Fibroblast of lung (primary cell): ENCODE results near the gene SLC6A12. TPM values are rescaled to one million over a fixed set of nuclear protein-coding genes. Genes with fewer than 3 reads are reported as not detected.
A peak's percentile ranks its signal among the peaks of the same experiment; 100 is the strongest.

Source experiments
- DNase-seq, 2 donors: peaks; one replicate each; pipeline versions ENCODE4 v3.0.0 to v3.0.0-alpha.2; 2010; ENCODE audit warnings: low read depth in 2 of 2
- H2AFZ ChIP-seq: 2 replicates; pipeline ENCODE4 v1.5.1; 2012; ENCODE audit warnings: low read length, control low read depth, inconsistent platforms
- H3K27ac ChIP-seq: 2 replicates; pipeline ENCODE4 v1.5.1; 2011; ENCODE audit warnings: low read length, control low read depth; ENCODE audit not compliant: insufficient read depth
- H3K27me3 ChIP-seq: 2 replicates; pipeline ENCODE4 v1.5.1; 2011; ENCODE audit warnings: mild to moderate bottlenecking, low read length; ENCODE audit not compliant: control insufficient read depth, insufficient read depth
- H3K36me3 ChIP-seq: 2 replicates; pipeline ENCODE4 v1.5.1; 2011; ENCODE audit warnings: low read length; ENCODE audit not compliant: control insufficient read depth, insufficient read depth
- H3K4me1 ChIP-seq: 2 replicates; pipeline ENCODE4 v1.5.1; 2011; ENCODE audit warnings: low read length; ENCODE audit not compliant: control insufficient read depth, insufficient read depth; ENCODE audit errors: extremely low read depth
- H3K4me2 ChIP-seq: 2 replicates; pipeline ENCODE4 v1.5.1; 2011; ENCODE audit warnings: low read length, control low read depth; ENCODE audit not compliant: insufficient read depth; ENCODE audit errors: extremely low read depth
- H3K4me3 ChIP-seq, 4 experiments: fragments of 200-600 bp in 1 of 4; sonication (generic) in 1 of 4; replicated peaks in 1 of 4; 2 replicates each; pipeline ENCODE4 v1.5.1; 2011 to 2016; ENCODE audit warnings: low read length in 4 of 4, low read depth in 3 of 4, mild to moderate bottlenecking in 3 of 4, control low read depth in 2 of 4, inconsistent platforms in 1 of 4, mixed read lengths in 1 of 4; ENCODE audit not compliant: insufficient read depth in 1 of 4; ENCODE audit errors: control extremely low read depth in 1 of 4
- H3K79me2 ChIP-seq: 2 replicates; pipeline ENCODE4 v1.5.1; 2012; ENCODE audit warnings: mild to moderate bottlenecking, low read length, inconsistent platforms; ENCODE audit not compliant: control insufficient read depth, insufficient read depth
- H3K9ac ChIP-seq: 2 replicates; pipeline ENCODE4 v1.5.1; 2011; ENCODE audit warnings: mild to moderate bottlenecking, low read length, control low read depth; ENCODE audit not compliant: insufficient read depth
- H3K9me3 ChIP-seq: 2 replicates; pipeline ENCODE4 v1.5.1; 2012; ENCODE audit warnings: low read depth, low read length; ENCODE audit not compliant: control insufficient read depth, insufficient read depth
- H4K20me1 ChIP-seq: 2 replicates; pipeline ENCODE4 v1.5.1; 2011; ENCODE audit warnings: low read length; ENCODE audit not compliant: control insufficient read depth, insufficient read depth; ENCODE audit errors: extremely low read depth
- CTCF ChIP-seq, 2 donors: IDR thresholded peaks in 1 of 2; conservative IDR thresholded peaks in 1 of 2; 1 replicate in 1 of 2; 2 replicates in 1 of 2; pipeline ENCODE4 v1.5.1; 2011 to 2012; ENCODE audit warnings: low read length in 2 of 2, control low read depth in 1 of 2, inconsistent platforms in 1 of 2, low read depth in 1 of 2, mild to moderate bottlenecking in 1 of 2
- EZH2 ChIP-seq: IDR thresholded peaks from 2 replicates; pipeline ENCODE4 v1.5.1; 2012; ENCODE audit warnings: low read length, control low read depth, mild to moderate bottlenecking; ENCODE audit errors: missing control alignments
- polyA plus RNA-seq, 2 donors: library from polyadenylated mRNA; depleted of rRNA in 1 of 2; stranded (reverse) in 1 of 2; unstranded in 1 of 2; fragments of >200 nt; gene quantifications; 2 replicates each; pipeline ENCODE4 v1.2.1, GENCODE V29; 2011 to 2012; ENCODE audit warnings: missing spikeins in 1 of 2
- total RNA-seq: library from RNA; depleted of rRNA; stranded (reverse); fragments of >200 nt; gene quantifications from 2 replicates; pipeline ENCODE4 v1.2.1, GENCODE V29; 2014

SLC6A12 gene
- total and polyA plus RNA-seq, 2 donors (not counting 1 experiment from before 2014, with no cell fraction given) = not detected

- no peak overlapping the region for H3K9ac ChIP-seq
These were observed 60.7 kb downstream of the SLC6A12 start for GRCh38 chr12:153080-153746.

GRCh38 chr12:152440-152839, 61.5 kb downstream of the SLC6A12 start:
- TF ChIP-seq CTCF (conservative IDR thresholded peaks at IDR 0.05 in 1 of 2, IDR thresholded peaks at IDR 0.05 in 1 of 2; ENCODE audit: low read depth in 1 of 2, low read length in 2 of 2) (no peak), EZH2 (no peak)
- peaks cover 5% of the 10 kb centered on the region for H3K27me3 ChIP-seq

More at GRCh38 chr12:153080-153746, 60.7 kb downstream of the SLC6A12 start:
- Histone ChIP-seq H3K36me3 (no peaks in the 10 kb centered on the region), H3K27me3 (peaks cover 5% of the 10 kb centered on the region), H3K9me3 (no peaks in the 10 kb centered on the region), H3K79me2 (no peaks in the 10 kb centered on the region), H4K20me1 (no peaks in the 10 kb centered on the region), H2AFZ (no peak overlapping the region), H3K4me1 (no peaks in the 10 kb centered on the region), H3K4me2 (no peak overlapping the region), H3K4me3 (no peak overlapping the region), H3K27ac (no peak overlapping the region)
- peak; percentile 69 to 70 for TF ChIP-seq CTCF (conservative IDR thresholded peaks at IDR 0.05 in 1 of 2, IDR thresholded peaks at IDR 0.05 in 1 of 2; ENCODE audit: low read depth in 1 of 2, low read length in 2 of 2)
- no peak for TF ChIP-seq EZH2
- peak; percentile 25 to 38 for DNase-seq

GRCh38 chr12:151579-151978, 62.4 kb downstream of the SLC6A12 start:
- TF ChIP-seq EZH2 = no peak
- TF ChIP-seq CTCF (conservative IDR thresholded peaks at IDR 0.05 in 1 of 2, IDR thresholded peaks at IDR 0.05 in 1 of 2; ENCODE audit: low read depth in 1 of 2, low read length in 2 of 2) = no peak
- Histone ChIP-seq H4K20me1 (no peaks in the 10 kb centered on the region), H3K79me2 (no peaks in the 10 kb centered on the region), H2AFZ (no peak overlapping the region), H3K4me3 (no peak overlapping the region), H3K27ac (no peak overlapping the region), H3K9ac (no peak overlapping the region), H3K27me3 (peaks cover 3% of the 10 kb centered on the region), H3K4me2 (no peak overlapping the region), H3K9me3 (no peaks in the 10 kb centered on the region), H3K4me1 (no peaks in the 10 kb centered on the region), H3K36me3 (no peaks in the 10 kb centered on the region)
- DNase-seq = no peak

More at GRCh38 chr12:152440-152839, 61.5 kb downstream of the SLC6A12 start:
- H3K9ac ChIP-seq = no peak overlapping the region
- H3K36me3 ChIP-seq = no peaks in the 10 kb centered on the region
- no peak overlapping the region for H3K4me2 ChIP-seq
- H3K79me2 ChIP-seq = no peaks in the 10 kb centered on the region
- H3K4me3 ChIP-seq = no peak overlapping the region
- H3K4me1 ChIP-seq = no peaks in the 10 kb centered on the region
- no peak overlapping the region for H3K27ac ChIP-seq
- no peaks in the 10 kb centered on the region for H3K9me3 ChIP-seq
- no peaks in the 10 kb centered on the region for H4K20me1 ChIP-seq
- peak in 1 of 2 donors; percentile 36 for DNase-seq
- no peak overlapping the region for H2AFZ ChIP-seq
